ENCODE results near the gene LAMA1.

- TF ChIP-seq GATA2 (IDR thresholded peaks at IDR 0.05; ENCODE audit: low read depth, low read length) = no peak
- TF ChIP-seq GATA3 (IDR thresholded peaks at IDR 0.05; ENCODE audit: low read depth, low read length) = no peak
Observed at GRCh38 chr18:7152440-7152839, 34.8 kb upstream of the LAMA1 start.

Data from SH-SY5Y (cell line).